Neural cell (in vitro differentiated cells): Measurements from ENCODE around the gene ZNF142. TPM values are rescaled to one million over a fixed set of nuclear protein-coding genes. Genes with fewer than 3 reads are reported as not detected.

Source experiments
- H2AFZ ChIP-seq: fragments of 200-600, 300-800 bp; sonication (generic), shearing (Covaris generic); 2 replicates; pipeline ENCODE4 v1.6.0; 2014; ENCODE audit warnings: low read depth, mild to moderate bottlenecking, antibody characterized with exemption, low read length, moderate library complexity
- H3F3A ChIP-seq: fragments of 200-600 bp; shearing (Covaris generic); 2 replicates; pipeline ENCODE4 v1.6.1; 2016; ENCODE audit warnings: mild to moderate bottlenecking, moderate library complexity, mixed read lengths, antibody characterized with exemption, low read length; ENCODE audit not compliant: insufficient read depth, poor library complexity, severe bottlenecking
- H3K27ac ChIP-seq: fragments of 200-600, 300-800 bp; sonication (generic), shearing (Covaris generic); 2 replicates; pipeline ENCODE4 v1.5.1; 2014; ENCODE audit warnings: mild to moderate bottlenecking, low read length, moderate library complexity
- H3K27me3 ChIP-seq: fragments of 300-800, 200-600 bp; sonication (generic), shearing (Covaris generic); 2 replicates; pipeline ENCODE4 v1.6.0; 2014; ENCODE audit warnings: mild to moderate bottlenecking, low read depth, low read length, moderate library complexity; ENCODE audit not compliant: insufficient read depth
- H3K36me3 ChIP-seq: fragments of 300-800, 200-600 bp; sonication (generic), shearing (Covaris generic); 2 replicates; pipeline ENCODE4 v1.5.1; 2014; ENCODE audit warnings: mild to moderate bottlenecking, antibody characterized with exemption, low read length, moderate library complexity; ENCODE audit not compliant: insufficient read depth
- H3K4me2 ChIP-seq: fragments of 300-800, 200-600 bp; sonication (generic), shearing (Covaris generic); 2 replicates; pipeline ENCODE4 v1.6.0; 2014; ENCODE audit warnings: mild to moderate bottlenecking, low read length
- H3K4me3 ChIP-seq: fragments of 300-800, 200-600 bp; sonication (generic), shearing (Covaris generic); 2 replicates; pipeline ENCODE4 v1.5.1; 2014; ENCODE audit warnings: mild to moderate bottlenecking, low read length, moderate library complexity
- H3K79me2 ChIP-seq: fragments of 200-600 bp; shearing (Covaris generic); replicated peaks from 2 replicates; pipeline ENCODE4 v1.6.0; 2014; ENCODE audit warnings: mild to moderate bottlenecking, low read length, moderate library complexity; ENCODE audit not compliant: insufficient read depth
- H3K9ac ChIP-seq: fragments of 300-800, 200-600 bp; sonication (generic), shearing (Covaris generic); 2 replicates; pipeline ENCODE4 v1.6.1; 2016; ENCODE audit warnings: mild to moderate bottlenecking, low read length, mixed read lengths
- H3K9me2 ChIP-seq: fragments of 200-600 bp; shearing (Covaris generic); 2 replicates; pipeline ENCODE4 v1.6.1; 2016; ENCODE audit warnings: mild to moderate bottlenecking, low read length, mixed read lengths; ENCODE audit not compliant: insufficient read depth
- H3K9me3 ChIP-seq: fragments of 200-600, 300-800 bp; sonication (generic), shearing (Covaris generic); 2 replicates; pipeline ENCODE4 v1.6.1; 2016; ENCODE audit warnings: mild to moderate bottlenecking, mixed run types, low read length, moderate library complexity, mixed read lengths
- H4K20me1 ChIP-seq: fragments of 200-600 bp; shearing (Covaris generic); 2 replicates; pipeline ENCODE4 v1.6.1; 2016; ENCODE audit warnings: mild to moderate bottlenecking, mixed run types; ENCODE audit not compliant: insufficient read depth
- EP300 ChIP-seq: fragments of 450-650 bp; conservative IDR thresholded peaks from 2 replicates; pipeline ENCODE4 v1.6.1; 2014; ENCODE audit warnings: antibody characterized with exemption, mild to moderate bottlenecking, moderate library complexity; ENCODE audit not compliant: poor library complexity, severe bottlenecking
- EZH2 ChIP-seq: fragments of 200-600, 300-800 bp; shearing (Covaris generic), sonication (generic); IDR thresholded peaks from 2 replicates; pipeline ENCODE4 v1.6.1; 2014; ENCODE audit warnings: antibody characterized with exemption, low read length, borderline replicate concordance, mild to moderate bottlenecking; ENCODE audit not compliant: insufficient read depth, poor library complexity, severe bottlenecking
- MXI1 ChIP-seq: fragments of 450-650 bp; conservative IDR thresholded peaks from 2 replicates; pipeline ENCODE4 v1.6.1; 2014; ENCODE audit warnings: antibody characterized with exemption, mild to moderate bottlenecking; ENCODE audit not compliant: poor library complexity, severe bottlenecking
- POLR2AphosphoS5 ChIP-seq: IDR thresholded peaks from 2 replicates; pipeline ENCODE4 v1.6.1; 2012
- RAD21 ChIP-seq: fragments of 450-650 bp; conservative IDR thresholded peaks from 2 replicates; pipeline ENCODE4 v1.6.1; 2014; ENCODE audit warnings: antibody characterized with exemption, mild to moderate bottlenecking, moderate library complexity
- SMC3 ChIP-seq: fragments of 450-650 bp; conservative IDR thresholded peaks from 2 replicates; pipeline ENCODE4 v1.6.1; 2014; ENCODE audit warnings: antibody characterized with exemption, mild to moderate bottlenecking, moderate library complexity; ENCODE audit not compliant: poor library complexity
- TAF1 ChIP-seq: IDR thresholded peaks from 2 replicates; pipeline ENCODE4 v1.6.1; 2012; ENCODE audit warnings: low read depth
- polyA plus RNA-seq: library from polyadenylated mRNA; depleted of rRNA; stranded (reverse); fragments of >200 nt; gene quantifications from 2 replicates; pipeline ENCODE4 v1.2.3, GENCODE V29; 2014
- TF ChIP-seq, protein P1 (sequence below): IDR thresholded peaks from 2 replicates; pipeline ENCODE4 v1.6.1; 2012; ENCODE audit warnings: borderline replicate concordance
- TF ChIP-seq, protein P2 (sequence below): fragments of 450-650 bp; IDR thresholded peaks from 2 replicates; pipeline ENCODE4 v1.5.1; 2014; ENCODE audit warnings: antibody characterized with exemption, mild to moderate bottlenecking, moderate library complexity; ENCODE audit not compliant: poor library complexity, severe bottlenecking

Gene ZNF142
- polyA plus RNA-seq, 1 donor from 2014 or later, result 4.8 TPM

DNA sequence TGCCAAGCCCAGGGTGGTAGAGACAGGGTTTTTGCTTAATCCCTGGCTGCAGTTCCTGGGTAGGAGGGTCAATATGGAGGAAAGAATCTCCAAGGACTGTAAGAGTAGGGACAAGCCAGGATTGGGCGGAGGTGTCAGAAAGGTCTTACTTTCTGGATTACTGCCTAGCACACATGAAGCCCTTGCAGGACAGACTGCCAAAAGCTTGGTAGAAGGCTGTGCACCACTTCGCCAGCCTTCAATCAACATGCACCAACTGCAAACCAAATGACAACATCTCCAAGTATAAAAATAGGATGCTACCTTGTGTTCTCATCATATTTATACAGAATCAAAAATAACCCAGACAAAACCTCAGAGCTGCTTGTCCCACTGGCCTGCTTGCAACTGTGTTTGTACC, 3.7 kb downstream of the ZNF142 start:
- no peaks in the 10 kb centered on the region for H4K20me1 ChIP-seq
- no peaks in the 10 kb centered on the region for H3K9me3 ChIP-seq
- H2AFZ ChIP-seq, result no peak overlapping the region
- peaks cover 20% of the 10 kb centered on the region for H3K79me2 ChIP-seq
- H3K9ac ChIP-seq, result no peak overlapping the region
- TF ChIP-seq EP300, result no peak
- no peak for TF ChIP-seq MXI1
- TF ChIP-seq, protein P1, sequence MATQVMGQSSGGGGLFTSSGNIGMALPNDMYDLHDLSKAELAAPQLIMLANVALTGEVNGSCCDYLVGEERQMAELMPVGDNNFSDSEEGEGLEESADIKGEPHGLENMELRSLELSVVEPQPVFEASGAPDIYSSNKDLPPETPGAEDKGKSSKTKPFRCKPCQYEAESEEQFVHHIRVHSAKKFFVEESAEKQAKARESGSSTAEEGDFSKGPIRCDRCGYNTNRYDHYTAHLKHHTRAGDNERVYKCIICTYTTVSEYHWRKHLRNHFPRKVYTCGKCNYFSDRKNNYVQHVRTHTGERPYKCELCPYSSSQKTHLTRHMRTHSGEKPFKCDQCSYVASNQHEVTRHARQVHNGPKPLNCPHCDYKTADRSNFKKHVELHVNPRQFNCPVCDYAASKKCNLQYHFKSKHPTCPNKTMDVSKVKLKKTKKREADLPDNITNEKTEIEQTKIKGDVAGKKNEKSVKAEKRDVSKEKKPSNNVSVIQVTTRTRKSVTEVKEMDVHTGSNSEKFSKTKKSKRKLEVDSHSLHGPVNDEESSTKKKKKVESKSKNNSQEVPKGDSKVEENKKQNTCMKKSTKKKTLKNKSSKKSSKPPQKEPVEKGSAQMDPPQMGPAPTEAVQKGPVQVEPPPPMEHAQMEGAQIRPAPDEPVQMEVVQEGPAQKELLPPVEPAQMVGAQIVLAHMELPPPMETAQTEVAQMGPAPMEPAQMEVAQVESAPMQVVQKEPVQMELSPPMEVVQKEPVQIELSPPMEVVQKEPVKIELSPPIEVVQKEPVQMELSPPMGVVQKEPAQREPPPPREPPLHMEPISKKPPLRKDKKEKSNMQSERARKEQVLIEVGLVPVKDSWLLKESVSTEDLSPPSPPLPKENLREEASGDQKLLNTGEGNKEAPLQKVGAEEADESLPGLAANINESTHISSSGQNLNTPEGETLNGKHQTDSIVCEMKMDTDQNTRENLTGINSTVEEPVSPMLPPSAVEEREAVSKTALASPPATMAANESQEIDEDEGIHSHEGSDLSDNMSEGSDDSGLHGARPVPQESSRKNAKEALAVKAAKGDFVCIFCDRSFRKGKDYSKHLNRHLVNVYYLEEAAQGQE, result no peak
- no peak for TF ChIP-seq EZH2
- no peak for TF ChIP-seq SMC3
- TF ChIP-seq, protein P2, sequence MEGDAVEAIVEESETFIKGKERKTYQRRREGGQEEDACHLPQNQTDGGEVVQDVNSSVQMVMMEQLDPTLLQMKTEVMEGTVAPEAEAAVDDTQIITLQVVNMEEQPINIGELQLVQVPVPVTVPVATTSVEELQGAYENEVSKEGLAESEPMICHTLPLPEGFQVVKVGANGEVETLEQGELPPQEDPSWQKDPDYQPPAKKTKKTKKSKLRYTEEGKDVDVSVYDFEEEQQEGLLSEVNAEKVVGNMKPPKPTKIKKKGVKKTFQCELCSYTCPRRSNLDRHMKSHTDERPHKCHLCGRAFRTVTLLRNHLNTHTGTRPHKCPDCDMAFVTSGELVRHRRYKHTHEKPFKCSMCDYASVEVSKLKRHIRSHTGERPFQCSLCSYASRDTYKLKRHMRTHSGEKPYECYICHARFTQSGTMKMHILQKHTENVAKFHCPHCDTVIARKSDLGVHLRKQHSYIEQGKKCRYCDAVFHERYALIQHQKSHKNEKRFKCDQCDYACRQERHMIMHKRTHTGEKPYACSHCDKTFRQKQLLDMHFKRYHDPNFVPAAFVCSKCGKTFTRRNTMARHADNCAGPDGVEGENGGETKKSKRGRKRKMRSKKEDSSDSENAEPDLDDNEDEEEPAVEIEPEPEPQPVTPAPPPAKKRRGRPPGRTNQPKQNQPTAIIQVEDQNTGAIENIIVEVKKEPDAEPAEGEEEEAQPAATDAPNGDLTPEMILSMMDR, result no peak
- TF ChIP-seq TAF1, result no peak
- no peak for TF ChIP-seq POLR2AphosphoS5
- no peak for TF ChIP-seq RAD21
- no peaks in the 10 kb centered on the region for H3K27me3 ChIP-seq
- no peaks in the 10 kb centered on the region for H3K36me3 ChIP-seq
- no peaks in the 10 kb centered on the region for H3K9me2 ChIP-seq
- H3F3A ChIP-seq, result no peaks in the 10 kb centered on the region
- no peak overlapping the region for H3K4me3 ChIP-seq
- H3K27ac ChIP-seq, result no peak overlapping the region
- no peak overlapping the region for H3K4me2 ChIP-seq

DNA sequence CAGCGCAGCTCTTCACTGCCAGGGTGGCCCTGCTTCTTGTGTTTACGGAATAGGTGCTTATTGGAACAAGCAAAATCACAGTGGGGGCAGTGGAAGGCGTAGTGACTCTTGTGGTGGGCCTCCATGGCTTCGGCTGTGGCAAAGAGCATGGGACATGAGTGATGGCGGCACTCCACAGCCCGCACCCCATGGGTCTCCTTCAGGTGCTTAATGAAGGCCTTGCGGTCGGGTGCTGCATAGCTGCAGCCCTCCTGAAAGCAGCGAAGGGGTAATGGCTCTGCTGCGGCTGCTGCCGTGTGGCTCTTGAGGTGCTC, 10.7 kb downstream of the ZNF142 start:
- Histone ChIP-seq H3K9me3 (no peaks in the 10 kb centered on the region), H3K4me3 (no peak overlapping the region), H3K9me2 (no peaks in the 10 kb centered on the region), H3K4me2 (no peak overlapping the region), H3K9ac (no peak overlapping the region), H3K27me3 (no peaks in the 10 kb centered on the region), H3K27ac (no peak overlapping the region), H3K79me2 (no peaks in the 10 kb centered on the region), H2AFZ (no peak overlapping the region), H4K20me1 (no peaks in the 10 kb centered on the region), H3K36me3 (peaks cover 15% of the 10 kb centered on the region), H3F3A (no peaks in the 10 kb centered on the region)
- TF ChIP-seq TAF1, result no peak
- no peak for TF ChIP-seq EZH2
- no peak for TF ChIP-seq SMC3
- no peak for TF ChIP-seq MXI1
- no peak for TF ChIP-seq RAD21
- no peak for TF ChIP-seq EP300
- TF ChIP-seq, protein P2, result no peak
- TF ChIP-seq, protein P1, result no peak
- TF ChIP-seq POLR2AphosphoS5, result no peak
